HepG2 (cell line): ENCODE measurements around the gene OGFOD3. TPM values are rescaled to one million over a fixed set of nuclear protein-coding genes. Genes with fewer than 3 reads are reported as not detected.

Experiments used
- CHCHD3 ChIP-seq: sonication (generic); formaldehyde crosslinking; IDR thresholded peaks from 2 replicates; pipeline ENCODE4 v1.8.0; 2022; ENCODE audit warnings: mild to moderate bottlenecking, missing genetic modification reagents, moderate library complexity
- HDAC1 ChIP-seq: sonication (generic); formaldehyde crosslinking; IDR thresholded peaks from 2 replicates; pipeline ENCODE4 v1.5.1; 2020; ENCODE audit warnings: mild to moderate bottlenecking, missing genetic modification reagents
- KAT8 ChIP-seq: IDR thresholded peaks from 2 replicates; pipeline ENCODE4 v1.6.1; 2016; ENCODE audit warnings: missing genetic modification reagents, missing compliant biosample characterization
- MTF1 ChIP-seq: sonication (generic); formaldehyde crosslinking; IDR thresholded peaks from 2 replicates; pipeline ENCODE4 v1.5.0; 2020; ENCODE audit warnings: missing genetic modification reagents
- NCOA5 ChIP-seq: sonication (generic); formaldehyde crosslinking; IDR thresholded peaks from 2 replicates; pipeline ENCODE4 v1.4.0; 2020; ENCODE audit warnings: missing genetic modification reagents
- REXO4 ChIP-seq: sonication (generic); formaldehyde crosslinking; IDR thresholded peaks from 2 replicates; pipeline ENCODE4 v1.8.0; 2022; ENCODE audit warnings: missing genetic modification reagents, mild to moderate bottlenecking, borderline replicate concordance
- RNF2 ChIP-seq: fragments of 450-650 bp; conservative IDR thresholded peaks from 2 replicates; pipeline ENCODE4 v1.6.1; 2016; ENCODE audit warnings: low read depth
- SMARCC2 ChIP-seq: fragments of 450-650 bp; IDR thresholded peaks from 2 replicates; pipeline ENCODE4 v1.6.1; 2017; ENCODE audit warnings: antibody characterized with exemption, mild to moderate bottlenecking
- SPEN ChIP-seq: sonication (generic); formaldehyde crosslinking; IDR thresholded peaks from 2 replicates; pipeline ENCODE4 v1.5.1; 2020; ENCODE audit warnings: low read depth, mild to moderate bottlenecking, missing genetic modification reagents
- TGIF2 ChIP-seq: IDR thresholded peaks from 2 replicates; pipeline ENCODE4 v1.6.1; 2016; ENCODE audit warnings: control low read depth, missing compliant biosample characterization
- ZBTB42 ChIP-seq: sonication (generic); formaldehyde crosslinking; IDR thresholded peaks from 2 replicates; pipeline ENCODE4 v1.5.0; 2020; ENCODE audit warnings: mild to moderate bottlenecking, missing genetic modification reagents
- ZC3H4 ChIP-seq: sonication (generic); formaldehyde crosslinking; IDR thresholded peaks from 2 replicates; pipeline ENCODE4 v1.4.0; 2020; ENCODE audit warnings: missing genetic modification reagents, borderline replicate concordance
- ZFP36L2 ChIP-seq: sonication (generic); formaldehyde crosslinking; IDR thresholded peaks from 2 replicates; pipeline ENCODE4 v1.4.0; 2020; ENCODE audit warnings: missing genetic modification reagents
- ZNF263 ChIP-seq: sonication (generic); formaldehyde crosslinking; IDR thresholded peaks from 2 replicates; pipeline ENCODE4 v1.4.0; 2020; ENCODE audit warnings: missing genetic modification reagents
- ZNF577 ChIP-seq: sonication (generic); formaldehyde crosslinking; IDR thresholded peaks from 2 replicates; pipeline ENCODE4 v1.4.0; 2020; ENCODE audit warnings: mild to moderate bottlenecking, low read depth, missing genetic modification reagents, borderline replicate concordance
- ZNF616 ChIP-seq: sonication (generic); formaldehyde crosslinking; IDR thresholded peaks from 2 replicates; pipeline ENCODE4 v1.5.0; 2020; ENCODE audit warnings: low read depth, mild to moderate bottlenecking, missing genetic modification reagents
- ZNF780A ChIP-seq: sonication (generic); formaldehyde crosslinking; IDR thresholded peaks from 2 replicates; pipeline ENCODE4 v1.8.0; 2022; ENCODE audit warnings: mild to moderate bottlenecking, missing genetic modification reagents, moderate library complexity
- ZSCAN21 ChIP-seq: sonication (generic); formaldehyde crosslinking; IDR thresholded peaks from 2 replicates; pipeline ENCODE4 v1.8.0; 2022; ENCODE audit warnings: mild to moderate bottlenecking, missing genetic modification reagents, moderate library complexity, borderline replicate concordance
- polyA plus RNA-seq, 8 experiments: library from polyadenylated mRNA; depleted of rRNA in 3 of 8; stranded (reverse) in 7 of 8; unstranded in 1 of 8; fragments of >200 nt; fragmentation: Illumina TruSeq in 4 of 8; extraction: Trizol in 4 of 8; gene quantifications; 2 replicates each; pipeline versions ENCODE4 v1.2.1 to v1.2.3, GENCODE V29; 2011 to 2016; ENCODE audit warnings: low read depth in 4 of 8, missing spikeins in 1 of 8, mixed read lengths in 1 of 8; ENCODE audit not compliant: insufficient read depth in 1 of 8
- total RNA-seq, 5 experiments: library from RNA; depleted of rRNA; stranded (reverse); fragments of >200 nt; fragmentation: Illumina TruSeq; extraction: Trizol; gene quantifications; 2 replicates each; pipeline ENCODE4 v1.2.3, GENCODE V29; 2016; ENCODE audit warnings: low read depth in 1 of 5
- TF ChIP-seq, protein P1 (sequence below): sonication (generic); formaldehyde crosslinking; IDR thresholded peaks from 2 replicates; pipeline ENCODE4 v1.5.1; 2020; ENCODE audit warnings: mild to moderate bottlenecking, missing genetic modification reagents, moderate library complexity
- TF ChIP-seq, protein P2 (sequence below): IDR thresholded peaks from 2 replicates; pipeline ENCODE4 v1.6.1; 2016; ENCODE audit warnings: missing compliant biosample characterization, missing genetic modification reagents, borderline replicate concordance
- TF ChIP-seq, protein P3 (sequence below): IDR thresholded peaks from 2 replicates; pipeline ENCODE4 v1.6.1; 2016; ENCODE audit warnings: low read depth, missing genetic modification reagents, missing compliant biosample characterization
- TF ChIP-seq, protein P4 (sequence below): sonication (generic); formaldehyde crosslinking; IDR thresholded peaks from 2 replicates; pipeline ENCODE4 v1.4.0; 2020; ENCODE audit warnings: missing genetic modification reagents

The OGFOD3 gene
- total and polyA plus RNA-seq, 2 of the 13 experiments (the other 11 are each of a cell fraction or from before 2014, with no cell fraction given), result 40.0 to 42.1 TPM

DNA sequence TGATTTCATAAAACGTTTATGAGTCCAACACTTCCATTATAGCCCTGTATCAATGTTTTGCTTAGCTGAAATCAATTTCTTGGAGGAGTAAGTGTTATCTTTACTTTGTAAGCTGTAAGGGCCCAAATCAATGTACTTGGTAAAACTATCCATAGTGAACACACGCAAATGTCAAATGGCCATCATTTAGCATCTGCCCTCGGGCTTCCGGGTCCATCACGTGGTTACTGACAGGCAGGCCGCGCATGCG is 39.5 kb upstream of the OGFOD3 start (continued):
- TF ChIP-seq, protein P1, sequence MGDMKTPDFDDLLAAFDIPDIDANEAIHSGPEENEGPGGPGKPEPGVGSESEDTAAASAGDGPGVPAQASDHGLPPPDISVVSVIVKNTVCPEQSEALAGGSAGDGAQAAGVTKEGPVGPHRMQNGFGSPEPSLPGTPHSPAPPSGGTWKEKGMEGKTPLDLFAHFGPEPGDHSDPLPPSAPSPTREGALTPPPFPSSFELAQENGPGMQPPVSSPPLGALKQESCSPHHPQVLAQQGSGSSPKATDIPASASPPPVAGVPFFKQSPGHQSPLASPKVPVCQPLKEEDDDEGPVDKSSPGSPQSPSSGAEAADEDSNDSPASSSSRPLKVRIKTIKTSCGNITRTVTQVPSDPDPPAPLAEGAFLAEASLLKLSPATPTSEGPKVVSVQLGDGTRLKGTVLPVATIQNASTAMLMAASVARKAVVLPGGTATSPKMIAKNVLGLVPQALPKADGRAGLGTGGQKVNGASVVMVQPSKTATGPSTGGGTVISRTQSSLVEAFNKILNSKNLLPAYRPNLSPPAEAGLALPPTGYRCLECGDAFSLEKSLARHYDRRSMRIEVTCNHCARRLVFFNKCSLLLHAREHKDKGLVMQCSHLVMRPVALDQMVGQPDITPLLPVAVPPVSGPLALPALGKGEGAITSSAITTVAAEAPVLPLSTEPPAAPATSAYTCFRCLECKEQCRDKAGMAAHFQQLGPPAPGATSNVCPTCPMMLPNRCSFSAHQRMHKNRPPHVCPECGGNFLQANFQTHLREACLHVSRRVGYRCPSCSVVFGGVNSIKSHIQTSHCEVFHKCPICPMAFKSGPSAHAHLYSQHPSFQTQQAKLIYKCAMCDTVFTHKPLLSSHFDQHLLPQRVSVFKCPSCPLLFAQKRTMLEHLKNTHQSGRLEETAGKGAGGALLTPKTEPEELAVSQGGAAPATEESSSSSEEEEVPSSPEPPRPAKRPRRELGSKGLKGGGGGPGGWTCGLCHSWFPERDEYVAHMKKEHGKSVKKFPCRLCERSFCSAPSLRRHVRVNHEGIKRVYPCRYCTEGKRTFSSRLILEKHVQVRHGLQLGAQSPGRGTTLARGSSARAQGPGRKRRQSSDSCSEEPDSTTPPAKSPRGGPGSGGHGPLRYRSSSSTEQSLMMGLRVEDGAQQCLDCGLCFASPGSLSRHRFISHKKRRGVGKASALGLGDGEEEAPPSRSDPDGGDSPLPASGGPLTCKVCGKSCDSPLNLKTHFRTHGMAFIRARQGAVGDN (CRISPR knock-in tag), result no peak
- no peak for TF ChIP-seq REXO4 (CRISPR knock-in tag)
- TF ChIP-seq ZC3H4, result no peak
- no peak for TF ChIP-seq HDAC1
- TF ChIP-seq, protein P2, sequence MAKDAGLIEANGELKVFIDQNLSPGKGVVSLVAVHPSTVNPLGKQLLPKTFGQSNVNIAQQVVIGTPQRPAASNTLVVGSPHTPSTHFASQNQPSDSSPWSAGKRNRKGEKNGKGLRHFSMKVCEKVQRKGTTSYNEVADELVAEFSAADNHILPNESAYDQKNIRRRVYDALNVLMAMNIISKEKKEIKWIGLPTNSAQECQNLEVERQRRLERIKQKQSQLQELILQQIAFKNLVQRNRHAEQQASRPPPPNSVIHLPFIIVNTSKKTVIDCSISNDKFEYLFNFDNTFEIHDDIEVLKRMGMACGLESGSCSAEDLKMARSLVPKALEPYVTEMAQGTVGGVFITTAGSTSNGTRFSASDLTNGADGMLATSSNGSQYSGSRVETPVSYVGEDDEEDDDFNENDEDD (CRISPR knock-in tag), result no peak
- TF ChIP-seq ZNF263 (CRISPR knock-in tag), result no peak
- TF ChIP-seq NCOA5 (CRISPR knock-in tag), result no peak
- no peak for TF ChIP-seq ZNF780A
- TF ChIP-seq, protein P3, sequence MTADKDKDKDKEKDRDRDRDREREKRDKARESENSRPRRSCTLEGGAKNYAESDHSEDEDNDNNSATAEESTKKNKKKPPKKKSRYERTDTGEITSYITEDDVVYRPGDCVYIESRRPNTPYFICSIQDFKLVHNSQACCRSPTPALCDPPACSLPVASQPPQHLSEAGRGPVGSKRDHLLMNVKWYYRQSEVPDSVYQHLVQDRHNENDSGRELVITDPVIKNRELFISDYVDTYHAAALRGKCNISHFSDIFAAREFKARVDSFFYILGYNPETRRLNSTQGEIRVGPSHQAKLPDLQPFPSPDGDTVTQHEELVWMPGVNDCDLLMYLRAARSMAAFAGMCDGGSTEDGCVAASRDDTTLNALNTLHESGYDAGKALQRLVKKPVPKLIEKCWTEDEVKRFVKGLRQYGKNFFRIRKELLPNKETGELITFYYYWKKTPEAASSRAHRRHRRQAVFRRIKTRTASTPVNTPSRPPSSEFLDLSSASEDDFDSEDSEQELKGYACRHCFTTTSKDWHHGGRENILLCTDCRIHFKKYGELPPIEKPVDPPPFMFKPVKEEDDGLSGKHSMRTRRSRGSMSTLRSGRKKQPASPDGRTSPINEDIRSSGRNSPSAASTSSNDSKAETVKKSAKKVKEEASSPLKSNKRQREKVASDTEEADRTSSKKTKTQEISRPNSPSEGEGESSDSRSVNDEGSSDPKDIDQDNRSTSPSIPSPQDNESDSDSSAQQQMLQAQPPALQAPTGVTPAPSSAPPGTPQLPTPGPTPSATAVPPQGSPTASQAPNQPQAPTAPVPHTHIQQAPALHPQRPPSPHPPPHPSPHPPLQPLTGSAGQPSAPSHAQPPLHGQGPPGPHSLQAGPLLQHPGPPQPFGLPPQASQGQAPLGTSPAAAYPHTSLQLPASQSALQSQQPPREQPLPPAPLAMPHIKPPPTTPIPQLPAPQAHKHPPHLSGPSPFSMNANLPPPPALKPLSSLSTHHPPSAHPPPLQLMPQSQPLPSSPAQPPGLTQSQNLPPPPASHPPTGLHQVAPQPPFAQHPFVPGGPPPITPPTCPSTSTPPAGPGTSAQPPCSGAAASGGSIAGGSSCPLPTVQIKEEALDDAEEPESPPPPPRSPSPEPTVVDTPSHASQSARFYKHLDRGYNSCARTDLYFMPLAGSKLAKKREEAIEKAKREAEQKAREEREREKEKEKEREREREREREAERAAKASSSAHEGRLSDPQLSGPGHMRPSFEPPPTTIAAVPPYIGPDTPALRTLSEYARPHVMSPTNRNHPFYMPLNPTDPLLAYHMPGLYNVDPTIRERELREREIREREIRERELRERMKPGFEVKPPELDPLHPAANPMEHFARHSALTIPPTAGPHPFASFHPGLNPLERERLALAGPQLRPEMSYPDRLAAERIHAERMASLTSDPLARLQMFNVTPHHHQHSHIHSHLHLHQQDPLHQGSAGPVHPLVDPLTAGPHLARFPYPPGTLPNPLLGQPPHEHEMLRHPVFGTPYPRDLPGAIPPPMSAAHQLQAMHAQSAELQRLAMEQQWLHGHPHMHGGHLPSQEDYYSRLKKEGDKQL (CRISPR knock-in tag), result no peak
- TF ChIP-seq, protein P4, sequence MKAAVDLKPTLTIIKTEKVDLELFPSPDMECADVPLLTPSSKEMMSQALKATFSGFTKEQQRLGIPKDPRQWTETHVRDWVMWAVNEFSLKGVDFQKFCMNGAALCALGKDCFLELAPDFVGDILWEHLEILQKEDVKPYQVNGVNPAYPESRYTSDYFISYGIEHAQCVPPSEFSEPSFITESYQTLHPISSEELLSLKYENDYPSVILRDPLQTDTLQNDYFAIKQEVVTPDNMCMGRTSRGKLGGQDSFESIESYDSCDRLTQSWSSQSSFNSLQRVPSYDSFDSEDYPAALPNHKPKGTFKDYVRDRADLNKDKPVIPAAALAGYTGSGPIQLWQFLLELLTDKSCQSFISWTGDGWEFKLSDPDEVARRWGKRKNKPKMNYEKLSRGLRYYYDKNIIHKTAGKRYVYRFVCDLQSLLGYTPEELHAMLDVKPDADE (CRISPR knock-in tag), result no peak
- no peak for TF ChIP-seq MTF1 (CRISPR knock-in tag)
- TF ChIP-seq TGIF2, result peak; percentile 99
- no peak for TF ChIP-seq ZFP36L2 (CRISPR knock-in tag)
- TF ChIP-seq ZNF616, result no peak
- no peak for TF ChIP-seq CHCHD3 (CRISPR knock-in tag)
- TF ChIP-seq SMARCC2, result no peak
- TF ChIP-seq KAT8 (CRISPR knock-in tag), result no peak
- no peak for TF ChIP-seq RNF2
- TF ChIP-seq ZNF577 (CRISPR knock-in tag), result no peak
- no peak for TF ChIP-seq ZSCAN21
- no peak for TF ChIP-seq ZBTB42 (CRISPR knock-in tag)
- no peak for TF ChIP-seq SPEN (CRISPR knock-in tag)
